Ascending aorta (tissue), 2 donors: ENCODE data around the gene GALR2. TPM values are rescaled to one million over a fixed set of nuclear protein-coding genes. Genes with fewer than 3 reads are reported as not detected.

ENCODE experiments used
- DNase-seq, 2 donors: peaks; one replicate each; pipeline ENCODE4 v3.0.0-alpha.2; 2019; ENCODE audit warnings: low spot score in 2 of 2
- H3K27ac ChIP-seq, 2 donors: fragments of 200-600 bp; sonication (generic); one replicate each; pipeline ENCODE4 v1.5.1; 2016 to 2017; ENCODE audit warnings: mild to moderate bottlenecking in 1 of 2
- H3K27me3 ChIP-seq: fragments of 200-600 bp; sonication (generic); one replicate; pipeline ENCODE4 v1.5.1; 2017
- H3K36me3 ChIP-seq, 2 donors: fragments of 200-600 bp; sonication (generic); one replicate each; pipeline ENCODE4 v1.5.1; 2016
- H3K4me1 ChIP-seq, 2 donors: fragments of 200-600 bp; sonication (generic); one replicate each; pipeline ENCODE4 v1.5.1; 2016 to 2017; ENCODE audit warnings: mild to moderate bottlenecking in 1 of 2
- H3K4me3 ChIP-seq, 2 donors: fragments of 200-600 bp; sonication (generic); one replicate each; pipeline ENCODE4 v1.5.1; 2016 to 2017; ENCODE audit warnings: mild to moderate bottlenecking in 1 of 2
- H3K9me3 ChIP-seq, 2 donors: fragments of 200-600 bp; sonication (generic); one replicate each; pipeline ENCODE4 v1.5.1; 2016
- intact Hi-C: fragments of 100-400 bp; cut with DNase I; formaldehyde crosslinking; loops from one replicate; pipeline ENCODE4 v1.15.1; 2023
- total RNA-seq: library from RNA; depleted of rRNA; stranded (reverse); fragments of >200 nt; gene quantifications from one replicate; pipeline ENCODE4 v1.1.0, GENCODE V29; 2016
- TF ChIP-seq, protein P1 (sequence below), 3 experiments: fragments of 200-600 bp in 2 of 3; fragments of 450-650 bp in 1 of 3; sonication (generic) in 2 of 3; IDR thresholded peaks; one replicate each; pipeline ENCODE4 v1.5.1; 2016 to 2019; ENCODE audit warnings: antibody characterized with exemption in 3 of 3, mild to moderate bottlenecking in 1 of 3, moderate library complexity in 1 of 3

GALR2 gene
- total RNA-seq, 1 donor from 2014 or later, result 2.3 TPM

DNA sequence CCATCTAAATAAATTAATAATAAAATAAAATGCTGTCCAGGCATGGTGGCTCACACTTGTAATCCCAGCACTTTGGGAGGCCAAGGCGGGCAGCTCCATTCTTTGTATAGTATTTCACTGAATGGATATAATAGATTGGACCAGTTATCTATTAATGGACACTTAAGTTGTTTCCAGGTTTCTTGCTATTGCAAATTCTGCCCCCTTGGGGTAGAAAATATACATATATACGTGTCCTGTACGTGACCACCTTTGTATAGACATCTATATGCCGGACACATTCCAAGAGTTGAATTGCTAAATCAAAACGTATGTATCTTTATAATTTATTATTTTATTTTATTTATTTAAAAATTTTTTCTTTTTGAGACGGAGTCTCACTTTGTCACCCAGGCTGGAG, 32.9 kb downstream of the GALR2 start:
- Histone ChIP-seq H3K36me3 (no peaks in the 10 kb centered on the region), H3K27me3 (no peaks in the 10 kb centered on the region), H3K4me3 (no peak overlapping the region), H3K9me3 (no peaks in the 10 kb centered on the region), H3K27ac (no peak overlapping the region), H3K4me1 (peaks cover 0 to 2% of the 10 kb centered on the region in 2 donors)
- no peak for DNase-seq
- intact Hi-C loops, result no loop called here
- TF ChIP-seq, protein P1, sequence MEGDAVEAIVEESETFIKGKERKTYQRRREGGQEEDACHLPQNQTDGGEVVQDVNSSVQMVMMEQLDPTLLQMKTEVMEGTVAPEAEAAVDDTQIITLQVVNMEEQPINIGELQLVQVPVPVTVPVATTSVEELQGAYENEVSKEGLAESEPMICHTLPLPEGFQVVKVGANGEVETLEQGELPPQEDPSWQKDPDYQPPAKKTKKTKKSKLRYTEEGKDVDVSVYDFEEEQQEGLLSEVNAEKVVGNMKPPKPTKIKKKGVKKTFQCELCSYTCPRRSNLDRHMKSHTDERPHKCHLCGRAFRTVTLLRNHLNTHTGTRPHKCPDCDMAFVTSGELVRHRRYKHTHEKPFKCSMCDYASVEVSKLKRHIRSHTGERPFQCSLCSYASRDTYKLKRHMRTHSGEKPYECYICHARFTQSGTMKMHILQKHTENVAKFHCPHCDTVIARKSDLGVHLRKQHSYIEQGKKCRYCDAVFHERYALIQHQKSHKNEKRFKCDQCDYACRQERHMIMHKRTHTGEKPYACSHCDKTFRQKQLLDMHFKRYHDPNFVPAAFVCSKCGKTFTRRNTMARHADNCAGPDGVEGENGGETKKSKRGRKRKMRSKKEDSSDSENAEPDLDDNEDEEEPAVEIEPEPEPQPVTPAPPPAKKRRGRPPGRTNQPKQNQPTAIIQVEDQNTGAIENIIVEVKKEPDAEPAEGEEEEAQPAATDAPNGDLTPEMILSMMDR (IDR thresholded peaks at IDR 0.05), result no peak

DNA sequence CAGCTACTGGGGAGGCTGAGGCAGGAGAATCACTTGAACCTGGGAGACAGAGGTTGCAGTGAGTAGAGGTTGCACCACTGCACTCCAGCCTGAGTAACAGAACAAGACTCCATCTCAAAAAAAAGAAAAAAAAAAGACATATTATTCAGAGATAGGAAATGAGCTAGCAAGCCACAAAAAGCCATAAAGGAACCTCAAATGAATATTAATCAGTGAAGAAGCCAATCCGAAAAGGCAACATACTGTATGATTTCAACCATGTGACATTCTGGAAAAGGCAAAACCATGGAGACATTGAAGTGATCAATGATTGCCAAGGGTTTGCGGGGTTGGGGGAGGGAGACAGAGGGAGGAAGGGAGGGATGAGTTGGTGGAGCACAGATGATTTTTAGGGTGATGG, 37.4 kb downstream of the GALR2 start:
- Histone ChIP-seq H3K27me3 (no peaks in the 10 kb centered on the region), H3K36me3 (no peaks in the 10 kb centered on the region), H3K27ac (no peak overlapping the region), H3K4me1 (no peaks in the 10 kb centered on the region), H3K9me3 (no peaks in the 10 kb centered on the region), H3K4me3 (no peak overlapping the region)
- intact Hi-C loops, result no loop called here
- TF ChIP-seq, protein P1 (IDR thresholded peaks at IDR 0.05), result no peak
- DNase-seq, result no peak

DNA sequence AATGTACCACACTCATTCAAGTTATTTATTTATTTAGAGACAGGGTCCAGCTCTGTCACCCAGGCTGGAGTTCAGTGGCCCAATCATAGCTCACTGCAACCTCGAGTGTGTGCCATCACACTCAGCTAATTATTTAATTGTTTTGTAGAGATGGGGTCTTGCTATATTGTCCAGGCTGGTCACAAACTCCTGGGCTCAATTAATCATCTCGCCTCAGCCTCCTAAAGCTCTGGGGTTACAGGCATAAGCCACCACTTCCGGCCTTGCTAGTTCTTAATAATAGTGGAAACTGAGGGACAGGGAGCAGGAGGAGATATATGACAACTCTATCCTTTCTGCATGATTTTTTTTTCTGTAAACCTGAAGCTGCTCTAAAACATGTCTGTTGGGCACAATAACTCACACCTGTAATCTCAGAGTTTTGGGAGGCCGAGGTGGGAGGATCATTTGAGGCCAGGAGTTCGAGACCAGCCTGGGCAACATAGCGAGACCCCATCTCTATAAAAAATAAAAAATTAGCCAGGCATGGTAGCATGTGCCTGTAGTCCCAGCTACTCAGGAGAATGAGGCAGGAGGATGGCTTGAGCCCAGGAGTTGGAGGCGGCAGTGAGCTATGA, 40.7 kb downstream of the GALR2 start:
- intact Hi-C loops, result no loop called here
- no peak for DNase-seq
- no peaks in the 10 kb centered on the region for H3K4me1 ChIP-seq

GRCh38 chr17:76119409-76120371, 45.1 kb downstream of the GALR2 start:
- intact Hi-C loops, result loop anchor here (2.0 to 5.0 kb wide), 2 partner anchors 27 to 178 kb away; no protein-coding TSS in a partner anchor
- DNase-seq, result no peak
- Histone ChIP-seq H3K4me1 (peaks cover 7% of the 10 kb centered on the region in 2 donors), H3K27ac (no peak overlapping the region), H3K4me3 (no peak overlapping the region), H3K9me3 (no peaks in the 10 kb centered on the region), H3K36me3 (no peaks in the 10 kb centered on the region), H3K27me3 (no peaks in the 10 kb centered on the region)
- TF ChIP-seq, protein P1 (IDR thresholded peaks at IDR 0.05), result no peak

More for the DNA sequence above, 40.7 kb downstream of the GALR2 start:
- no peaks in the 10 kb centered on the region for H3K9me3 ChIP-seq
- TF ChIP-seq, protein P1 (IDR thresholded peaks at IDR 0.05), result no peak
- no peak overlapping the region for H3K4me3 ChIP-seq
- H3K36me3 ChIP-seq, result no peaks in the 10 kb centered on the region
- H3K27ac ChIP-seq, result no peak overlapping the region
- no peaks in the 10 kb centered on the region for H3K27me3 ChIP-seq

GRCh38 chr17:76120658-76121008, 46.1 kb downstream of the GALR2 start:
- H3K4me3 ChIP-seq, result no peak overlapping the region
- H3K9me3 ChIP-seq, result no peaks in the 10 kb centered on the region
- intact Hi-C loops, result loop anchor here (1.0 to 5.0 kb wide), 4 partner anchors 26 to 177 kb away; no protein-coding TSS in a partner anchor
- H3K4me1 ChIP-seq, result peaks cover 7% of the 10 kb centered on the region in 2 donors
- H3K27ac ChIP-seq, result no peak overlapping the region
- DNase-seq, result no peak
- H3K27me3 ChIP-seq, result no peaks in the 10 kb centered on the region
- H3K36me3 ChIP-seq, result no peaks in the 10 kb centered on the region
- TF ChIP-seq, protein P1 (IDR thresholded peaks at IDR 0.05), result no peak
